ENCODE measurements around the gene CD81.

The CD81 gene

GRCh38 chr11:2408671-2409070, 31.6 kb downstream of the CD81 start:
- TF ChIP-seq CTCF (IDR thresholded peaks at IDR 0.05; ENCODE audit: low read depth, low read length) = no peak
- H3K4me3 ChIP-seq (ENCODE audit: low read depth, low read length) = no peak overlapping the region

- TF ChIP-seq CTCF (IDR thresholded peaks at IDR 0.05; ENCODE audit: low read depth, low read length) = no peak
- H3K4me3 ChIP-seq (ENCODE audit: low read depth, low read length) = no peak overlapping the region
These were observed 32.0 kb downstream of the CD81 start for GRCh38 chr11:2409126-2409525.

- TF ChIP-seq CTCF (IDR thresholded peaks at IDR 0.05; ENCODE audit: low read depth, low read length) = no peak
- H3K4me3 ChIP-seq (ENCODE audit: low read depth, low read length) = no peak overlapping the region
These were observed 32.7 kb downstream of the CD81 start for GRCh38 chr11:2409611-2410468.

GRCh38 chr11:2410616-2411015, 33.5 kb downstream of the CD81 start:
- no peak overlapping the region for H3K4me3 ChIP-seq (ENCODE audit: low read depth, low read length)
- TF ChIP-seq CTCF (IDR thresholded peaks at IDR 0.05; ENCODE audit: low read depth, low read length) = no peak

GRCh38 chr11:2411446-2412305, 34.6 kb downstream of the CD81 start:
- H3K4me3 ChIP-seq (ENCODE audit: low read depth, low read length) = no peak overlapping the region
- no peak for TF ChIP-seq CTCF (IDR thresholded peaks at IDR 0.05; ENCODE audit: low read depth, low read length)

GRCh38 chr11:2412323-2412722, 35.2 kb downstream of the CD81 start:
- no peak for TF ChIP-seq CTCF (IDR thresholded peaks at IDR 0.05; ENCODE audit: low read depth, low read length)
- H3K4me3 ChIP-seq (ENCODE audit: low read depth, low read length) = no peak overlapping the region

Measured in WI38 (cell line).